Measurements from ENCODE around the gene GREM1.

Gene GREM1

DNA sequence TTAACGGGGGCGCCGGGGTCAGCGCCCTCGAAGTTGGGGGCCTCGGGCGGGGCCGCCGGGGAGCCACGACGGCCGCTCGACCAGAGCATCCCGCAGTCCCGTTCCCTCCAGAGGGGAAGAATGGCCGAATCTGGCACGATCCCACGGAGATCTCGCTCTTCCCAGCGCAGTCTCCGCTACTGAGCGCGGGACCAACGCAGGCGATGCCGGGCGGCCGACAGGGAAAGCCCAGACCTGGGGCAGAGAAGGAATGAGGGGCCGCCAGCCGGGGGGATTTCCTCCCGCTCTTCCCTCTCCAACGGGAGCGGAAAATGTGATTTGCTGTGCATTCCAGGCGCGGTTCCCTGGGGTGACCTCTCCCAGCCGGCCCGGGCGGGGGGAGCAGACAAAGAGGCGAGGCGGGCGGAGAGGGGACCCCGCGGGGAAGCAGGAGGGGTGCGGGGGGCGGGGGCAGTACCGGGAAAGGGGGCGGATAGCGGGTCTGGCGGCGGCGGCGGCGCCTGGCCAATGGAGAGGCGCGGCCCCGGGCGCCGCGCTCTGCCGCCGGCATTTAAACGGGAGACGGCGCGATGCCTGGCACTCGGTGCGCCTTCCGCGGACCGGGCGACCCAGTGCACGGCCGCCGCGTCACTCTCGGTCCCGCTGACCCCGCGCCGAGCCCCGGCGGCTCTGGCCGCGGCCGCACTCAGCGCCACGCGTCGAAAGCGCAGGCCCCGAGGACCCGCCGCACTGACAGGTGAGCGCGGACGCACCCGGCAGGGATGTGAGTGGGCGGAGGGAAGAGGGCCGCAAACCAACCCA is at the start of gene GREM1:
TSS of gene GREM1 (plus strand) at position 579 of the 801 bp plus-strand sequence. CDS start 12,687 bp downstream, outside the sequence.
- DNase-seq, result no peak

DNA sequence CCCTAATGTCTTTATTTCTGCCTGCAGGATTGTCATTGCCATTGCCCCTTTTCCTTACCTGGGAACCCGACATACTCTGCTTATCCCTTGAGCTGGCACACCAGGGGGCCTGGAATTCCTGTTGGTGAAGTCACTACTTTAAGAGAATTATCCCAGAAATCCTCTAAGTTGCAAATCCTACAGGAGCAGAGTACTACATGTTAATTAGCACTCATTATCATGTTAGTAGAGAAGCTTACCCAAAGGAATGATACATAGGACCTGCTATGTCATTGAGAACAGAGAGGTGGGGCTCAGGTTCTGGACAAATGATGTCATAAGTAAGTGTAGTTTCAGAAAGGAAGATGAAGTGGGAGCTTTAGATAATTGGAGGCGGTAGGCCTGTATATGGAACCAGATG is 48.9 kb upstream of the GREM1 start:
- no peak for DNase-seq

DNA sequence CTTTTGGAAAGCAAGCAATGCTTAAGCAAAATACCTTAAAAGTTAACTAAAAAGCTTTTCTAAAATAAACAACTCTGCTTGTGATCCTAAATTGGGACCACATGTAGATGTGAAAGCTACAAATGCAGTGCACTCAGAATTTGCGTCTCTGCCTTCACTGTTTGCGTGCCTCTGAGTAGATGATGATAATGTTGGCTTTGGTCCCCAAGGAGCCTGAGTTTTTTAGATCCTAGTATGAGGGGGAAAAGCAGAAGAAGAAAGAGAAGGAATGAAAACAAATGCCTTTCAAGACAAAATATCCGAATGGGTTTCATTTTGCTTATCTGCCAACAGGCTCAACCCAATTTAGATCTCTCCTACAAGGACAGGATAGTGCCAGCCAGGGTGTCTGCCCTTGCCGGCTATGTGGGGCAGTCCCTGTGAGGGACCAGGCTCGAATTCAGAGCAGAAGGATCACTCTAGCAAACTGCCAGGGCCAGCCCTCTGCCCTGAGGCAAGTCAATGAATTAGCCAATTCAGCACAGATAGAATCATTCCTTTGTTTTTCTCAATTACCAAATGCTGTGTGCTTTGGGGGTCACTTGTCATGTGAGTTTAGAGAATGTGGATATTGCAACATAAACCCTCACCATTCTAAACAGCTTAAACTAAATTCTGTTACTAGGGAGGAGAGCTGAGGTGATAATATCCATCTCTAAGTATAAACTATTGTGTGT is 47.8 kb upstream of the GREM1 start:
- no peak for DNase-seq

DNA sequence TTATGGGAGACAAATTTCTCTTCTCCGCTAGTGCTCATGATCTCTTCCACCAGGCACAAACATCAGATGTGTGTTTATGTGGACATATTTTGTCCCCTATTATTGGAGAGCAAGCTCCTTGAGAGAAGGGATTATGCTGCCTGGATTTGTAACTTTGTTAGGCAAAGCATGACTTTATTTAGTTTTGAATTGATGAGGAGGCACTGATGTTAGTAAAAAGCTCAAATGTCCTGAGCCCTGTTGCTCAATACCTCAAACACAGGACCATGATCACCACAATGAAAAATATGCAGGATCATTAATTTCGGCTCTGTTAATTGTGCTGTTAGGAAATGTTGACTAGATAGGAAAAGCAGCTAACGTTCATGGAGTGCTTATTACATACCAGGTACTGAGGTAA is 47.2 kb upstream of the GREM1 start:
- DNase-seq, result no peak

DNA sequence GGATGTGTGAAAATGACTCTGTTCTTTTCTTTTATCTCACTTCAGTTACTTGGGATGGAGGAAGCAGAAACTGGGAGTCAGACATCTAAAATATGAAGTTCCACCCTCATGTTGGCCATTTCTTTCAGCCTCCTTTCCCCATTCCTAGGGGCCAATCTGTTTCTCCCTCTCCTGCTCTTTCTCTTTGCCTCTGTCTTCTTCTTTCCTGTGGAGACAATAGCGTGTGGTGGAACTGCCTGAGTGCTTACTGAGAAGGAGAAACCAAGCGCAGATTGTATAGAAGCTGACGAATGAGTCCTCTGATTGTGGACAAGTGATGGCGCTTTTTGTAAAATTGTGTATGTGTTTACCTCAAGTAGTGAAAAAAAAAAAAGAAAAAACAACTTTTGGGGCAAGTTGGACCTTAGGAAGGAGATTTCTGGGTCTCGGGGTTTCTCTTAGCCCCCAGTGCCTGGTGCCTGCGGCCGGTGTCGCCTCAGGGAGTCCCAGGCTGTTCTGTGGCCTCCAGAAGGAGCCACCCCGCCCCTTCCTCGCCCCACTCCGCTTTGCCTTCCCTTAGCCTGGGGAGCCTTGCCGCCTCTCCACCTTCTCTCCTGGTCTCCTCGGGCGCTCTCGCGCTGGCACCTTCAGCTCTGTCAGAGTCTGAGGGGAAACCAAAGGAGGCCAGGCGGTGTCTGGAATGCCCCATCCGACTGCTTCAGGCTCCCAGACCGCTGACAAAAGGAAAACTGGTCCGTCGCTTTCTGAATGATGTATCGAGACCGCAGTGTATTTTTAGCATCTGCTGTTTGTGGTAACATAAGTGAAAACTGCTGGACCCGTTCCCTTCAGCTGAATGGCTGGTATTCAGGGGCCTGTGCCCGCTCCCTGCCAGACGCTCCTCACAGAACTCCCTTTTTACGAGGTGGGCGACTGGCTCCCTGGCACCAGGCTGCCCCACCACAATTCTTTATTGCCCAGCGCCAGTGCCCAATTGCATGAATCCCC is 46.2 kb upstream of the GREM1 start:
- DNase-seq, result no peak

DNA sequence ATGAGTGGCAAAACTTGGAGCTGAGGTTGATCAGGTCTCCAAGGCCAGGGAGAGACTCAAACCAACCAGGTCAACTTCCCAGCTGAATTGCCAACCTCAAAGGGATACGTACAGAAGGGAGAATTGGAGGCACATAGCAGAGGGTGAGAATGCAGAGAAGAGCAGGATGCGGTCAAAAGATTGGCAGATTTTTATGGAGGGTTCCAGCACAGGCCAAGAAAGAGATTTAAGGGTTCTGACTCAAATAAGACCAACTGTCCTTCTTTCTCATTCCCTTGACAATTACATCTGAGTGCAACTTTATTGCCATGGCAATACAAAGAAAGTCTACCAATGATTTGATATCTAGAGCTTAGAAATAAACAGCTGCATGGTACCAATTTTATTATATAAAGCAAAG is 43.1 kb upstream of the GREM1 start:
- no peak for DNase-seq

DNA sequence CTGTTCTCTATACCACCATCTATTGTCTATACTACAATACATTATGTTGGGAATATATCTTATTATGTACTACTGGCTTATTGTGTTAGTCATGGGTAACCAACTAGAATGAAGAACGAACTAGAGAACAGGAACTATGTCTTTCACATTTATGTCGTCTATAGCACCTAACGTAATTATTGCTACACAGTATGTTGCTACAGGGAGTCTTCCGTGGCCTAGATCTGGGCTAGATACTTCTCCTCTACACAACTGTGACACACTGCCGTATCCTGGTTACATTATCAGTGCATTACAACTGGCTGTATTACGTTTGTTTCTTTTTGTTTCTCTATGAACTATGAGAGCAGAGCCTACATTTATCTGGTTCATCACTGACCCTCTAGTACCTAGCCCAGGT is 42.3 kb upstream of the GREM1 start:
- no peak for DNase-seq

DNA sequence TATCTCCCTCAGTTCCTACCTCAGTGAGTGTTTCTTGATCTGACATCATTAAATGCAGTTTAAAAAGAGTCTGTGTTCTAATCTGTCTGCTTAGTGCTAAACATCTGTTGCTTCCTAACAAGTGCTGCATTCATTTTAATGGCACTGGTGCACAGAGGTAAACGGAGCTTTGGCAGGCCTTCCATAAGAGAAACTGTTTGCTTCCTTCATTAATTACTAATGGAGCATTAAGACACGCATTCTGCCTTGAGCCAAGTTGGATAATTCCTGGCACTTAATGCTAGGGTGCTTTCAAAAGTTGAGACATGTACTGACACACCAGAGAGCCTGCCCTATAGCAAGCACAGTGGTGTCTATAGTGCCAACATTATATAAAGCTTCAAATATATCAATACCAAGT is 41.6 kb upstream of the GREM1 start:
- DNase-seq, result no peak

DNA sequence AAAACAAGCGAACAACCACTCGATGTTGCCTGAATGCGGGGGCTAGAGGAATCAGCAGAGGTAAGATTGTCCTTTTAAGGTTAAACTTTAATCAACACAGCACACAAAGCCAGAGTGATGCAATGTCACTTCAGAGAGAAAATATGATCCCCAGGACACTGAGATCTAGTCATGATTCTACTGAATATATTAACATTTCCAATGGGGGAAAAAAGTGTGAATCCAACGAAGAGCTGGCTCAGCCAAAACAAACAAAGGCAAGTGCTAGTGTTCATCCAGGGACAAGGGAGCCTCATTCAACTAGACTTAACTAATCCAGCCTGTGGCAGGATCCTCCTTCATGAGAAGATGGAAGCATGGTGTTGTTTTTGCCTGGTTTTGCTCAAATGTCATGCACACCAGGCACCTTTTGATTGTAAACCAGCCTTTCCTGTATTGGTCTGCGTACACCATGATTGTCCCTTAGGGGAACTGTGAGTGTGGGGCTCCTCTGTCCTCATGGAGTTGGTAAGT is 40.5 kb upstream of the GREM1 start:
- no peak for DNase-seq

DNA sequence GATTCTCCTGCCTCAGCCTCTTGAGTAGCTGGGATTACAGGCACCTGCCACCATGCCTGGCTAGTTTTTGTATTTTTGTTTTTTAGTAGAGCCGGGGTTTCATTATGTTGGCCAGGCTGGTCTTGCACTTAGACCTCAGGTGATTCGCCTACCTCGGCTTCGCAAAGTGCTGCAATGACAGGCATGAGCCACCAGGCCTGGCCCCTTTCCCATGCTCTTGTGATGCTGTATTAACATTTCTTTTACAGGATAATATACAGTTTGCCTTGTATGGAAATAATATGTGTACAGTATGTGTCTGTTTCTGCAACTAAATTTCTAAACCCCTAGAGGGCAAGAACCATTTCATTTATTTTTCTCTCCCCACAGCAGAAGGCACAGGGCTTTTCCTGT is 38.5 kb upstream of the GREM1 start:
- DNase-seq, result no peak

DNA sequence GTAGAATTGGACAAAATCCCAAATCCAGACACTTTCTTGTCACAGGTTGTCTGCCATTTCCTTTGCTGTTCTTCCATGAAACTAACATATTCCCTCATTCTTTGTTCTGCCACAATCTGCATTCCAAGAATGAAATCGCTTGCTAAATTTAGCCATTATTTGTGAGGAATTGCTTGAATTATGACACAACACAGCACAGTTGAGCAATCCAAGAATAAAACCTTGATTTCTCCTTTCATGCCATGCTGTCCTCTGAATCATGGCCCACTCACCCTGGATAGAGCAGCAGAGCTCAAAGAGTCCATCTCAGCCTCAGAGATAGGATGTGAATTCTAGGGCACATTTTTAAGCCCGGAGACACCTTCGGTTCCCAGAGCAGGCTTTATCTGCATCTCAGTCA is 35.2 kb upstream of the GREM1 start:
- DNase-seq, result no peak

DNA sequence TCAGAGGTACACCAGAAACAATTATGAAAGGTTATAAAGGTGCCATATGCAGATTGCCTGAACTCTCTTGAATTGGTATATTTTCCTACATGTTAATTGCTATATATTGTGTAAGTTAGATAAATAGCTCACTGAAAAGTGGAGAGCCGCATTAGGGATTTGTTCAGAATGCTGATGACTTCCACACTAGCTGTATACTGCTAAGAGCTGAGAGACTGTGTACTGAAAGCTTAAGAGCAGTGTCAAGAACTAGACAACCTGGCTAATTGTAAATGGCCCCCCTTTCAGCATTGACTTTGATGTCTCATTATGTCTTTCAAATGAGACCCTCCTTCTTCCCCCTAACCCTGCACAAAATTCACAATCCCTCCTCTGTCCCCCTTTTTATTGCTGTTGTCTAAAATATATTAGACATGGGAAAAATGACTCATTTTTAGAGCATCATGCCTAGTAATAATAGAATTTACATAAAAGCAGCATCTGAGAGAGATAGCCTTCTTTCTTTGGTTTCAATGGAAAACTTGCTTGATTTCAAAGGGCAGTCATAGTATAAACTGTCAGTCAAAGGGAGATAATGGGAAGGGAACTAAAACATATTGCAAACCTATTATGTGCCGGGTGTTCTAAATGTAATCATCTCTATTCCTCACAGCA is 34.7 kb upstream of the GREM1 start:
- DNase-seq, result no peak

DNA sequence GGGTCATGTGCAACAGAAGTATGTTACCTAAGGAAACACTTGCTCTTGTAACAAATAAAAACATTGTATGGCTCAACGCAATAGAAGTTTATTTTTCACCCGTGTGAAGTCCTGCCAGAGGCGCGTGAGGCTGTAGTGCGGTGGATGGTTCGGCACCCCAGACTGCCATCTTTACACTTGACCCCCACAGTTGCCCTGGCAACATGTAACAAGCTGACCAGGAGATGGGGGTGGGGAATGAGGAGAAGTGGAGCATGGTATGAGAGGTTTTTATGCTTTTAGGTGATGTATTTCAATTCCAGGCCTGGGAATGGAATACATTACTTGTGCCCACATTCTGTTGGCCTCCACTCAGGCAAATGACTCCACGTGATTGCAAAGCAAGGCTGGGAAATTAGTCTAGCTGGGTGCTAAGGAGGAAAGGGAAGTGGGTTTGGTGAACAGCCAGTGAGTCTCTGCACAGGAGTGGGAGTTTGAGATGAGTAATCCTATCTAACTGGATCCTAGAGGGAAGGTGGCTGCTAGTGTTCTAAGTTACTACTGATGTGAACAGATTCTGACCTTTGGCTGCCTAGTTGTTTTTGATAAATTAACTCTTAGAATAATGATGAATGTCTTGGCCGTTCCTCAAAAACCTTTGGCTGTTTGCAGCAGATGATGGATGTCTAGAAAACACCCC is 33.8 kb upstream of the GREM1 start:
- no peak for DNase-seq

DNA sequence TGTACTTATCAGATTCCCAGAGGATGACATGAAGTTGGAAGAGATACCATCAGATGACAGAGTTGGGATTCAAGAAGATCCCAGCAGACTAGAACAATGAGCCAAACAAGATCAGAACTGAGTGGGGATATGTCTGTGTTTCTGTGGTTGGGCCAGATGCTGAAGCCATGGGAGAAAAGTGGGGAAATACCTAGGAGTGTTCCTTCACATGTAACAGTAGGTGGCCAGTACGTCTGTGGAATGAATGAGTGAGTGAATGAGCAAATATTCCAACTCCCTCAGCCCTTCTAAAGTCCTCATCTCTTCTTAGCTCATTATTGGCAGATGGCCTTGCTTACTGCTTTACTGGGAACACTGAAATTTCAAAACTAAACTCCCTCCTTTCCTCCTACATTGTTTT is 32.2 kb upstream of the GREM1 start:
- no peak for DNase-seq

DNA sequence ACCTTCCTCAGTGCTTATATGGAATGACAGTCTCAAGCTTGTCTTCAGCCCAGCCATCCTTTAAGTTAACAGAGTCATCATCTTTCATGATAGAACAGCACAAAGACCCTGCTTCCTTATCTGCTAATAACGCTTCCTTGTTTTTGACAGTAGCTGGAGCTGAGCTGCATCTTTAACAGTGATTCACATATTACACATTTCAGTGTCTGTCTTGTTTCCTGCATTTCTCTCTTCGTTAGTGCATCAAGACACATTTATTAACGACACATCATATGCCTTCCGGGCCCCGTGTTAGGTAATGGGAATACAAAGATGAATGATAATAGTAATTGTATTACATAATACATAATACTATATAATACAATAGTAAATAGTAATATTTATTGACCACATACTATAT is 30.2 kb upstream of the GREM1 start:
- DNase-seq, result no peak

DNA sequence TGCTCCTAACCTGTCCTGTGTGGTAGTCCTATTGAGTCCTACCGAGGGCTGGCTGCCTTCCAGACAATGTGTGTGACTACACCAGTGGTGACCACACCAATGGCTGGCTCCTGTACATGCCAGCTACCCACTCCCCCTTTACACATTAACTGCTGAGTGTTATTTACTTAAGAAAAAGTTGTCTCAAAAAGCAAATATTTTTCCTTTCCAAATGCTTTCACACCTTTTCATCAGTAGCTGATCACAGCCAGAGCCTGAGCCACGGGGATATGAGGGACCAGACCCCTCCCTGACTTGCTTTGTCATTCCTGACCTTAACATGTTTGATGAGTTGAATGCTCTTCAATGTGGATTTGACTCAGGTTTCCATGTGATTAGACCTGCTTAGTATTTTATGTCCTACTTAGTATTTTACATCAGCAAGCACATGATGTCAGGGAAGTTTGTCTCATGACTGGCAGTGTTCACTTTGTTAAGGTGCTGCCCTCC is 29.6 kb upstream of the GREM1 start:
- DNase-seq, result no peak

DNA sequence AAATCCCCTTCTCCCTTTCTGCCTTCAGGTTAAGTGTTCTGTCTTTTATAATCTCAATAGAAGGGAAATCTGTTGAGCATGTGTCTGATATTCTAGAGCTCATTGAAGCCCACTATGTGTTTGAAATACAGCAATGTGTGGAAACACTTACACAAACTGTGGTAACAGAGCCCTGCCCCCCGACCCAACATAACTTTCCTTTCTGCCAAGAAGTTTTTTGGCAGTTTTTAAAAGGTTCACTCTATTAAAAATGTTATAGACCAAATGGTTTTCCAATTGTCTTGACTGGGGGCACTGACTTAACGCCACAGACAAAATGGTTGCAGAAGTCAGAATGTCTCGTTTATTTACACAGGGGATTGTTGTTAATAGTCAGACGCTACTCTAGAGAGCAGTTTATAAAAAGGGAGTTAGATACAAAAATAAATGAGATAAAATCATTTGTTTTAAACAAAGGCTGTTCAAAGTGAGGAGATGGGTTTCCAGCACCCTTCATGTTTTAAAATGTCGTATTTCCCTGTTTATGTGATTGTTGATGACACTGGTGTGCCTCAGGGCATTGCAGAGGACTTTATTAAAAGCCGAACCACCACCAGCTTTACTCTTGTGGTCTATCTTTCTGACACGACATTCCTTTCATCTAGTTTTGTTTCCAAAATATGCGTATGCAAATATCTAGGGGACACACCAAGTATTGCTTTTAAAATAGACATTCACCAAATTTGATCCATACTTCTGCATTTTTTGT is 26.7 kb upstream of the GREM1 start:
- DNase-seq, result no peak

DNA sequence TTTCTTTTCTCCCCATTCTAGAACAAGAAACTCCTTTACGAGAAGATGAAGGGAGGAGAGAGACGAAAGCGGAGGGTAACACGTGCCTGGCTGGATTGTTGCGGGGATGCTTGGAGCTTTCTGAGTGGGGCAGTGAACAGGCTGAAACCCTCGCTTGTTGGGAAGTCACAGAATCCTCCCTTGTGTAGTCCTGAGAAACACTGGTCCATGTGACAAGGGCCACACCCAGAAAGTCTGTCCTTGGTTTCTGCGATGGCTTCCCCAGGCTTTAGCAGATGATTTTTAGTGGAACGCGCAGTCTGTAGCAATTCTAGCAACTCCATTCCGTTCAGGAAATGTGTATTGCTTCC is 26.1 kb upstream of the GREM1 start:
- no peak for DNase-seq

DNA sequence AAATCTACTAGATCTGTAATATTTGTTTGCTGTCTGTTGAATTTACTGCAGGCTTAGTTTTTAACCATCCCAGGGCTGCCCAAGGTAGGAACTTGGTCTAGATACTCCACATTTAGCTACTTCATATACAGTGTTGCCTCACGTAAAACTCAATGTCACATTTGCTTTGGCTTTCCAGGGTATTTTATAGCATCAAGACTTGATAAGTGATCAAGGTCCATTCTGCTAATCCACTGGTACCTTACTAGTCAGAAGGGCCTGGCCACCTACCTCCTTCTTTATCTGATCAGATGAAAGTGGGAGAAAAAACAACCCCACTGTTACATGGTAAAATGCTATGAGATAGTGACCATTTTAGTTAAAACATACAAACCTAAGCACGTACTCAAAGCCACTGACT is 25.5 kb upstream of the GREM1 start:
- no peak for DNase-seq

DNA sequence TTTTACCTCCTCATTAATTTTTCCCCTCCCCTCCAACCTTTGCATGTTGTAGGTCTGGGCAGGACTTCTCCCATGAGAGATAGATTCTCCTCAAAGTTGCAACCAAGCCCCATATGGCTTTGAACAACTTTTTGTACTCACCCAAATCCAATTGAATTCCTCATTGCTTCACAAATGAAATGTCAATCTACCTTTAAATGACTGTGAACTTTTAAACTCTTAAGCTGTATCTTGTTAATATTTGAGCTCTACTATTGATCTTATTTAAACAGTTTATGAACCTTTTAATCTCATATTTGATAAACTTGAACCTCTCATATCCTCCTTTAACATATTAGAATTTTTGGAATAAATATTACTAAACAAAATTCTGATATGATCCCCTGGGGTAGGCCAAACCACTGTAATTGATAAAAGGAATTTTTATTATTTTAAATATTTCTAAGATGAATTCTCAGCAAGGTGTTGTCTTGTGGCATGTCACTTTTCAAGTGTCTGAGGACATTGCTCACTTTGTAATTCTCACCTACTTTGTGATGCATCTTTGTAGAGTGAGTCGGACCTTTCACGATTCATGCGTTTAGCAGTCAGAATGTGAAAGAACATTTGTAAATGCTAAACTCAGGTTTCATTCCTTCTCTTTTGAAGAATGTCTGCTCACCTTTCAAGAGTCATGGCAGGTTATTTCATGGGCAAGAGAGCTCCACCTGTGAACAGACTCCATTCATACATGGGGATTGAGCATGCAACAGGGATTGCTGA is 23.4 kb upstream of the GREM1 start:
- no peak for DNase-seq
